ENCODE measurements around the gene TLE2.

The TLE2 gene

GRCh38 chr19:3036119-3036976 is 7.3 kb upstream of the TLE2 start:
- DNase-seq, result peak; percentile 79

GRCh38 chr19:3035542-3036118 is 6.5 kb upstream of the TLE2 start:
- peak; percentile 99 for DNase-seq

GRCh38 chr19:3034656-3035541 is 5.8 kb upstream of the TLE2 start:
- no peak for DNase-seq

GRCh38 chr19:3034406-3034655 is 5.3 kb upstream of the TLE2 start:
- DNase-seq, result no peak

- no peak for DNase-seq
Observed at GRCh38 chr19:3033595-3034405, 4.7 kb upstream of the TLE2 start.

GRCh38 chr19:3031607-3031867 is 2.5 kb upstream of the TLE2 start:
- no peak for DNase-seq

GRCh38 chr19:3028305-3029064 is 595 bp downstream of the TLE2 start:
- peak; percentile 71 for DNase-seq

GRCh38 chr19:3027981-3028304 is 1.1 kb downstream of the TLE2 start:
- DNase-seq, result no peak

GRCh38 chr19:3027292-3027691 is 1.8 kb downstream of the TLE2 start:
- no peak for DNase-seq

- no peak for DNase-seq
Observed at GRCh38 chr19:3026768-3027167, 2.3 kb downstream of the TLE2 start.

GRCh38 chr19:3025549-3025886 is 3.6 kb downstream of the TLE2 start:
- DNase-seq, result peak; percentile 72

GRCh38 chr19:3024870-3025548 is 4.1 kb downstream of the TLE2 start:
- peak; percentile 41 for DNase-seq

- DNase-seq, result no peak
Observed at GRCh38 chr19:3024509-3024869, 4.6 kb downstream of the TLE2 start.

GRCh38 chr19:3020321-3020960 is 8.6 kb downstream of the TLE2 start:
- no peak for DNase-seq

GRCh38 chr19:3019211-3019854 is 9.7 kb downstream of the TLE2 start:
- DNase-seq, result no peak

- DNase-seq, result no peak
Observed at GRCh38 chr19:3017923-3018322, 11.2 kb downstream of the TLE2 start.

GRCh38 chr19:3015126-3016057 is 13.7 kb downstream of the TLE2 start:
- DNase-seq, result no peak

GRCh38 chr19:3014135-3014534 is 14.9 kb downstream of the TLE2 start:
- DNase-seq, result no peak

GRCh38 chr19:3013263-3013725 is 15.8 kb downstream of the TLE2 start:
- no peak for DNase-seq
